Glutamatergic neuron (in vitro differentiated cells): ENCODE data around the gene SPINT2. TPM values are rescaled to one million over a fixed set of nuclear protein-coding genes. Genes with fewer than 3 reads are reported as not detected.

Experiments
- DNase-seq: peaks from one replicate; pipeline ENCODE4 v3.0.0; 2022
- H3K27ac Mint-ChIP-seq: one replicate; pipeline ENCODE4 v1.8.0; 2020; ENCODE audit warnings: mild to moderate bottlenecking, mixed read lengths, inconsistent platforms; ENCODE audit not compliant: unreplicated experiment
- H3K27me3 Mint-ChIP-seq: one replicate; pipeline ENCODE4 v1.8.0; 2020; ENCODE audit warnings: mild to moderate bottlenecking, moderate library complexity, mixed read lengths, inconsistent platforms; ENCODE audit not compliant: unreplicated experiment
- H3K36me3 Mint-ChIP-seq: one replicate; pipeline ENCODE4 v1.8.0; 2020; ENCODE audit warnings: mild to moderate bottlenecking, mixed read lengths, inconsistent platforms; ENCODE audit not compliant: unreplicated experiment
- H3K4me1 Mint-ChIP-seq: one replicate; pipeline ENCODE4 v1.8.0; 2020; ENCODE audit warnings: mild to moderate bottlenecking, low read depth, mixed read lengths, inconsistent platforms; ENCODE audit not compliant: unreplicated experiment
- H3K4me3 Mint-ChIP-seq: one replicate; pipeline ENCODE4 v1.8.0; 2020; ENCODE audit warnings: mild to moderate bottlenecking, mixed read lengths, inconsistent platforms; ENCODE audit not compliant: unreplicated experiment
- H3K9me3 Mint-ChIP-seq: one replicate; pipeline ENCODE4 v1.8.0; 2020; ENCODE audit warnings: mild to moderate bottlenecking, moderate library complexity, mixed read lengths, inconsistent platforms; ENCODE audit not compliant: unreplicated experiment
- total RNA-seq: library from RNA; stranded (reverse); fragmentation: NEBNext Ultra II Directional; extraction: Animal tissue kit (Norgen Biotek cat#: 25700); gene quantifications from one replicate; pipeline ENCODE4 v1.2.1, GENCODE V29; 2021; ENCODE audit not compliant: unreplicated experiment
- TF ChIP-seq, protein P1 (sequence below): fragments of 200-600 bp; sonication (generic); IDR thresholded peaks from one replicate; pipeline ENCODE4 v1.5.0; 2021; ENCODE audit not compliant: partially characterized antibody, unreplicated experiment

The SPINT2 gene
- total RNA-seq, 1 donor from 2014 or later: 78.9 TPM

DNA sequence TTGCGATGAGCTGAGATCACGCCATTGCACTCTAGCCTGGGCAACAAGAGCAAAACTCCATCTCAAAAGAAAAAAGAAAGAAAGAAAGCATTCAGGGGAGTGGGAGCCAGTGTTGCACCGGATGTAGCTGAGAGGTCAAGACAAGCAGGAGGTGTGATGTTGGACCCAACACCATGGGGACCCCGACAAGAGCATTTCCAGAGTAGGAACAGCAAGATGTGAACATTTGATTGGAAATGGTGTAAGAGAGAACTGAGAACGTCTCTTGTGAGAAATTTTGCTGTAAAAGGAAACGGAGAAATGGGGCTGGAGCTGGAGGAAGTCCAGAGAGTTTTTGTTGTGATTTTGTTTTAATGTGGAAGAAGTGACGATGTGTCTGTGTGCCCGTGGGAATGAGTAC is 24.6 kb upstream of the SPINT2 start:
- DNase-seq: no peak
- no peak overlapping the region for H3K27ac Mint-ChIP-seq
- peaks cover 13% of the 10 kb centered on the region for H3K4me1 Mint-ChIP-seq
- H3K9me3 Mint-ChIP-seq: peaks cover 6% of the 10 kb centered on the region
- peaks cover 6% of the 10 kb centered on the region for H3K27me3 Mint-ChIP-seq
- TF ChIP-seq, protein P1, sequence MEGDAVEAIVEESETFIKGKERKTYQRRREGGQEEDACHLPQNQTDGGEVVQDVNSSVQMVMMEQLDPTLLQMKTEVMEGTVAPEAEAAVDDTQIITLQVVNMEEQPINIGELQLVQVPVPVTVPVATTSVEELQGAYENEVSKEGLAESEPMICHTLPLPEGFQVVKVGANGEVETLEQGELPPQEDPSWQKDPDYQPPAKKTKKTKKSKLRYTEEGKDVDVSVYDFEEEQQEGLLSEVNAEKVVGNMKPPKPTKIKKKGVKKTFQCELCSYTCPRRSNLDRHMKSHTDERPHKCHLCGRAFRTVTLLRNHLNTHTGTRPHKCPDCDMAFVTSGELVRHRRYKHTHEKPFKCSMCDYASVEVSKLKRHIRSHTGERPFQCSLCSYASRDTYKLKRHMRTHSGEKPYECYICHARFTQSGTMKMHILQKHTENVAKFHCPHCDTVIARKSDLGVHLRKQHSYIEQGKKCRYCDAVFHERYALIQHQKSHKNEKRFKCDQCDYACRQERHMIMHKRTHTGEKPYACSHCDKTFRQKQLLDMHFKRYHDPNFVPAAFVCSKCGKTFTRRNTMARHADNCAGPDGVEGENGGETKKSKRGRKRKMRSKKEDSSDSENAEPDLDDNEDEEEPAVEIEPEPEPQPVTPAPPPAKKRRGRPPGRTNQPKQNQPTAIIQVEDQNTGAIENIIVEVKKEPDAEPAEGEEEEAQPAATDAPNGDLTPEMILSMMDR: no peak
- H3K4me3 Mint-ChIP-seq: no peak overlapping the region
- H3K36me3 Mint-ChIP-seq: no peaks in the 10 kb centered on the region

DNA sequence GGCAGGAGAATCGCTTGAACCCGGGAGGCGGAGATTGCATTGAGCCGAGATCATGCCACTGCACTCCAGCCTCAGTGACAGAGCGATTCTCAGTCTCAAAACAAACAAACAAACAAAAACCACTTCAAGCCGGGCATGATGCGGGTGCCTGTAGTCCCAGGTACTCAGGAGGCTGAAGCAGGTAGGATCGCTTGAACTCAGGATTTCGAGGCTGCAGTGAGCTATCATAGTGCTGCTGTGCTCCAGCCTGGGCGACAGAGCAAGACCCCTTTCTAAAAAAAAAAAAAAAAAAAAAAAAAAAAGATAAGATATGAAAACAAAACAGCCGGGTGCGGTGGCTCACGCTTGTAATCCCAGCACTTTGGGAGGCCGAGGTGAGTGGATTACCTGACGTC is 21.1 kb upstream of the SPINT2 start:
- peaks cover 5% of the 10 kb centered on the region for H3K9me3 Mint-ChIP-seq
- H3K27ac Mint-ChIP-seq: no peak overlapping the region
- H3K4me3 Mint-ChIP-seq: no peak overlapping the region
- peaks cover 18% of the 10 kb centered on the region for H3K4me1 Mint-ChIP-seq
- DNase-seq: no peak
- TF ChIP-seq, protein P1: no peak
- H3K27me3 Mint-ChIP-seq: peaks cover 7% of the 10 kb centered on the region
- no peaks in the 10 kb centered on the region for H3K36me3 Mint-ChIP-seq

DNA sequence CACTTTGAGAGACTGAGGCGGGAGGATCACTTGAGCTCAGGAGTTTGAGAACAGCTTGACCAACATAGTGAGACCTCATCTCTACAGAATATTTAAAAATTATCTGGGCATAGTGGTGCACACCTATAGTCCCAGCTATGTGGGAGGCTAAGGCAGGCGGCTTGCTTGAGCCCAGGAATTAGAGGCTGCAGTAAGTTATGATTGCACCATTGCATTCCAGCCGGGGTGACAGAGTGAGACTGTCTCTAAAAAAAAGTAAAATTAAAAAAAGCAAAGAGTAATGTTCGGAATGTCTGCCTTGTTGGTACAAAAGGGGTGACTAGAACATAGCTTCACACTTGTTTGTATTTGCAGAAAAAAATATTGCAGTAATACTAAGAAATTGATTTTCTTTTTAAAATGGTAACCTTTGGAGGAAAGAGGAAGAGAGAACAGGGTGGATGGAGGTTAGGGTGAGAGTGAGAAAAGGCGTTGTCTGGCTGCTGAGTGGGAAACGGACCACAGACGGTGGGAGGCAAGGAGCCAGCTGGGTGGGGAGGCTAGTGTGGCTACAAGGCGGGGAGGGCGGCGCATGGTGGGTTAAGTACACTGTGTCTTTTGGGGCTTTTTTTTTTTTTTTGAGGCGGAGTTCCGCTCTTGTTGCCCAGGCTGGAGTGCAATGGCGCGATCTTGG is 18.4 kb upstream of the SPINT2 start:
- peak overlapping the region; percentile 16 for H3K27ac Mint-ChIP-seq
- peaks cover 13% of the 10 kb centered on the region for H3K27me3 Mint-ChIP-seq

DNA sequence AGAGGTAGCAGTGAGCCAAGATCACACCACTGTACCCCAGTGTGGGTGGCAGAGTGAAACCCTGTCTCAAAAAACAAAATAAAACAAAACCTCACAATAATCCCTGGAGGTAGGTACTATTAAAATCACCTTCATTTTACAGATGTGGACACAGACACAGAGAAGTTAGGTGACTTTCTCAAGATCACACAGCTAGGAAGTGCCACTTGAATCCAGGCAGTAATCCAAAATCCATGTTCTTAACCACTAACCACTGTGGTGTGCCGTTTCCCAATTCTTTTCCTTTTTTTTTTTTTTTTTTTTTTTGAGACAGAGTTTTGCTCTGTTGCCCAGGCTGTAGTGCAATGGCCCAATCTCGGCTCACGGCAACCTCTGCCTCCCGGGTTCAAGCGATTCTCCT is 17.2 kb upstream of the SPINT2 start:
- Mint-ChIP-seq H3K27ac (no peak overlapping the region), H3K36me3 (no peaks in the 10 kb centered on the region), H3K9me3 (peaks cover 16% of the 10 kb centered on the region), H3K4me1 (peaks cover 25% of the 10 kb centered on the region), H3K4me3 (no peak overlapping the region), H3K27me3 (peaks cover 20% of the 10 kb centered on the region)
- TF ChIP-seq, protein P1: no peak
- DNase-seq: no peak

More for the DNA sequence above, 18.4 kb upstream of the SPINT2 start:
- H3K36me3 Mint-ChIP-seq: no peaks in the 10 kb centered on the region
- no peak for DNase-seq
- no peak overlapping the region for H3K4me3 Mint-ChIP-seq
- peaks cover 17% of the 10 kb centered on the region for H3K4me1 Mint-ChIP-seq
- peaks cover 8% of the 10 kb centered on the region for H3K9me3 Mint-ChIP-seq
- TF ChIP-seq, protein P1: no peak

DNA sequence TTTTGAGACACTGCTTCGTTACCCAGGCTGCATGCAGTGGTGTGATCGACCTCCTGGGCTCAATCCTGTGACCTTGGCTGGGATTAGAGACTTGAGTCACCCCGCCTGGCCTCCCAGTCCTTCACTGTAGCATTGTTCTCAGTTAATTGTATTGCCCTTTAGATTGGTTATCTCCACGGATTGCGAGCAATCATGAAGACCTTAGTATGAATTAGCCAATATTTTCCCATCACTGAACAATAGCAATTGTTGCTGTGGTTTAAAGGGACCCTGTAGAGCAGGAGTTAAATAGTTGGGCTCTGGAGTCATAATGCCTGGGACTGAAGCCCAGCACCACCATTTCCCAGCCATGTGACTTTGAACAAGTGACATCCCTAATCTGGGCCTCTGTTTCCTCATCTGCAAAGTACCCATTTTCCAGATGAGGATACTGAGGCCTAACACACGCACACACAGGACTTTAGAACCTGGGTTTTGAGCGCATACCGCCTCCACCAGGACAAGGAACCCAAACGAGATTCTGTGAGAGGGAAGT is 16.6 kb upstream of the SPINT2 start:
- Mint-ChIP-seq H3K27ac (peak overlapping the region; percentile 17), H3K9me3 (peaks cover 23% of the 10 kb centered on the region), H3K4me1 (peaks cover 27% of the 10 kb centered on the region), H3K4me3 (no peak overlapping the region), H3K27me3 (peaks cover 27% of the 10 kb centered on the region), H3K36me3 (no peaks in the 10 kb centered on the region)
- DNase-seq: no peak
- TF ChIP-seq, protein P1: no peak
